ENCODE data around the gene GUCY2D.
A peak's percentile ranks its signal among the peaks of the same experiment; 100 is the strongest.
"Not testable (repeated sequence)": the region's sequence is repeated elsewhere in the genome, so short reads cannot be mapped to it uniquely, and the experiment has no call there.

The GUCY2D gene

GRCh38 chr17:8019166-8019565 is 16.8 kb downstream of the GUCY2D start:
- no peak for DNase-seq

- no peak for DNase-seq
Measured at GRCh38 chr17:8019665-8020650, 17.5 kb downstream of the GUCY2D start.

GRCh38 chr17:8020776-8021564 is 18.6 kb downstream of the GUCY2D start:
- DNase-seq = no peak

- DNase-seq = no peak
Measured at GRCh38 chr17:8021565-8022359, 19.3 kb downstream of the GUCY2D start.

GRCh38 chr17:8022360-8023003 is 20.1 kb downstream of the GUCY2D start:
- no peak for DNase-seq

- not testable (repeated sequence) for DNase-seq
Measured at GRCh38 chr17:8024161-8024560, 21.7 kb downstream of the GUCY2D start.

- no peak for DNase-seq
Measured at GRCh38 chr17:8025176-8025911, 22.9 kb downstream of the GUCY2D start.

- DNase-seq = no peak
Measured at GRCh38 chr17:8029121-8029520, 26.7 kb downstream of the GUCY2D start.

- no peak for DNase-seq
Measured at GRCh38 chr17:8031261-8031661, 28.8 kb downstream of the GUCY2D start.

GRCh38 chr17:8031950-8032349 is 29.5 kb downstream of the GUCY2D start:
- no peak for DNase-seq

- DNase-seq = no peak
Measured at GRCh38 chr17:8032442-8032841, 30.0 kb downstream of the GUCY2D start.

- peak; percentile 22 for DNase-seq
Measured at GRCh38 chr17:8038954-8039610, 36.7 kb downstream of the GUCY2D start, which contains the start of gene ALOX15B. ALOX15B (plus strand) TSS chr17:8039059; CDS start chr17:8039156, 97 bp downstream.

- DNase-seq = no peak
Measured at GRCh38 chr17:8039611-8040168, 37.3 kb downstream of the GUCY2D start.

- DNase-seq = peak; percentile 58
Measured at GRCh38 chr17:8041249-8041928, 39.0 kb downstream of the GUCY2D start.

- DNase-seq = no peak
Measured at GRCh38 chr17:8041979-8042378, 39.6 kb downstream of the GUCY2D start.

- no peak for DNase-seq
Measured at GRCh38 chr17:8044819-8045810, 42.7 kb downstream of the GUCY2D start.

- no peak for DNase-seq
Measured at GRCh38 chr17:8046306-8046928, 44.0 kb downstream of the GUCY2D start.
